ENCODE data around the gene PCDHGA1.
"Not testable (repeated sequence)": the region's sequence is repeated elsewhere in the genome, so short reads cannot be mapped to it uniquely, and the experiment has no call there.

The PCDHGA1 gene

DNA sequence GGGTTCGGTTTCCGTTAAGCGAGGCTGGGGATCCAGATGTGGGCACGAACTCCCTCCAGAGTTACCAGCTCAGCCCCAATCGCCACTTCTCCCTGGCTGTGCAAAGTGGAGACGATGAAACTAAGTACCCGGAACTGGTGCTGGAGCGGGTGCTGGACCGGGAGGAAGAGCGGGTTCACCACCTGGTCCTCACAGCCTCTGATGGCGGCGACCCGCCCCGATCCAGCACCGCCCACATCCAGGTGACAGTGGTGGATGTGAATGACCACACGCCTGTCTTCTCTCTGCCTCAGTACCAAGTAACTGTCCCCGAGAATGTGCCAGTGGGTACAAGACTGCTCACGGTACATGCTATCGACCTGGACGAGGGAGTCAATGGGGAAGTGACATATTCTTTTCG is 53.0 kb downstream of the PCDHGA1 start:
- no peak for DNase-seq (ENCODE audit: low spot score)

DNA sequence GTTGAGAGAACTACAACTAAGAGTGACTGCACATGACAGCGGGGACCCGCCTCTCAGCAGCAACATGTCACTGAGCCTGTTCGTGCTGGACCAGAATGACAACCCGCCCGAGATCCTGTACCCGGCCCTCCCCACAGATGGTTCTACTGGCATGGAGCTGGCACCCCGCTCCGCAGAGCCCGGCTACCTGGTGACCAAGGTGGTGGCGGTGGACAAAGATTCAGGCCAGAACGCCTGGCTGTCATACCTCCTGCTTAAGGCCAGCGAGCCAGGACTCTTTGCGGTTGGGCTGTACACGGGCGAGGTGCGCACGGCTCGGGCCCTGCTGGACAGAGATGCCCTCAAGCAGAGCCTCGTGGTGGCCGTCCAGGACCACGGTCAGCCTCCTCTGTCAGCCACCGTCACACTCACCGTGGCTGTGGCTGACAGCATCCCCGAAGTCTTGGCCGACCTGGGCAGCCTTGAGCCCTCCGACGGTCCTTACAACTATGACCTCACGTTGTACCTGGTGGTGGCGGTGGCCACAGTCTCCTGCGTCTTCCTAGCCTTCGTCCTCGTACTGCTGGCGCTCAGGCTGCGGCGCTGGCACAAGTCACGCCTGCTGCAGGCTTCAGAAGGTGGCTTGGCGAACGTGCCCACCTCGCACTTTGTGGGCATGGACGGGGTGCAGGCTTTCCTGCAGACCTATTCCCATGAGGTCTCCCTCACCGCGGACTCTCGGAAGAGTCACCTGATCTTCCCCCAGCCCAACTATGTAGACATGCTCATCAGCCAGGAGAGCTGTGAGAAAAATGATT is 54.4 kb downstream of the PCDHGA1 start:
- DNase-seq (ENCODE audit: low spot score): no peak

DNA sequence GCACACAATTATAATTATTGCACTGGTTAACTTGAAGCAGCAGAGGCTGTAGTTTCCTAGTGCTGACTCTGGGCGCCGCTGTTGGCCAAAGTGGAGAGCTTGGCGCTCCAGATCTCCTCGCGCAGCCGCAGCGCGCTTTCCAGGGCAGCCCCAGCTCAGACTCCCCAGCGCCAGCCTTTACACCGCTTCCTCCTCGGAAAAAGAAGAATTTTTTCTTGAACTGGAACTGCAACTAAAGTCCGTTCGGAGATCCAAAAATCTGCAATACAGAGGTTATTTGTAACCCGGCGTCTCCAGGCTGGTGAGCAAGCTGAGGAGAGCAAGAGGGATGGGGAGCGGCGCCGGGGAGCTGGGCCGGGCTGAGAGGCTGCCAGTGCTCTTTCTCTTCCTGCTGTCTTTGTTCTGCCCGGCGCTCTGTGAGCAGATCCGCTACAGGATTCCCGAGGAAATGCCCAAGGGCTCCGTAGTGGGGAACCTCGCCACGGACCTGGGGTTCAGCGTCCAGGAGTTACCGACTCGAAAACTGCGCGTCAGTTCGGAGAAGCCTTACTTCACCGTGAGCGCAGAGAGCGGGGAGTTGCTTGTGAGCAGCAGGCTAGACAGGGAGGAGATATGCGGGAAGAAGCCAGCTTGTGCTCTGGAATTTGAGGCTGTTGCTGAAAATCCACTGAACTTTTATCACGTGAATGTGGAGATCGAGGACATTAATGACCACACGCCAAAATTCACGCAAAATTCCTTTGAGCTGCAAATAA is 57.4 kb downstream of the PCDHGA1 start, which contains the start of gene PCDHGB4:
PCDHGB4 (plus strand) TSS at position 142 of the 755 bp plus-strand sequence; CDS start at position 329, 187 bp downstream.
- not testable (repeated sequence) for DNase-seq (ENCODE audit: low spot score)

GRCh38 chr5:141388661-141389060 is 58.3 kb downstream of the PCDHGA1 start:
- no peak for DNase-seq (ENCODE audit: low spot score)

DNA sequence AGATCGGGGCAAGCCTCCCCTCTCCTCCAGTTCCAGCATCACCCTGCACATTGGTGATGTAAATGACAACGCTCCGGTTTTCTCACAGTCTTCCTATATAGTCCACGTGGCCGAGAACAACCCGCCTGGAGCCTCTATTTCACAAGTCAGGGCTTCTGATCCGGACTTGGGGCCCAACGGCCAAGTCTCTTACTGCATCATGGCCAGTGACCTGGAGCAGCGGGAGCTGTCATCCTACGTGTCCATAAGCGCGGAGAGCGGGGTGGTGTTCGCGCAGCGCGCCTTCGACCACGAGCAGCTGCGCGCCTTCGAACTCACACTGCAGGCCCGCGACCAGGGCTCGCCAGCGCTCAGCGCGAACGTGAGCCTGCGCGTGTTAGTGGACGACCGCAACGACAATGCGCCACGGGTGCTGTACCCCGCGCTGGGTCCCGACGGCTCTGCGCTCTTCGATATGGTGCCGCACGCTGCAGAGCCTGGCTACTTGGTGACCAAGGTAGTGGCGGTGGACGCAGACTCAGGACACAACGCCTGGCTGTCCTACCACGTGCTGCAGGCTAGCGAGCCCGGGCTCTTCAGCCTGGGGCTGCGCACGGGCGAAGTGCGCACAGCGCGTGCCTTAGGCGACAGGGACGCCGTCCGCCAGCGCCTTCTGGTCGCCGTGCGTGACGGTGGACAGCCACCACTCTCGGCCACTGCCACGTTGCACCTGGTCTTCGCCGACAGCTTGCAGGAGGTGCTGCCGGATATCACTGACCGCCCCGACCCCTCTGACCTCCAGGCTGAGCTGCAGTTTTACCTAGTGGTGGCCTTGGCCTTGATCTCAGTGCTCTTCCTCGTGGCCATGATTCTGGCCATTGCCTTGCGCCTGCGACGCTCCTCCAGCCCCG is 59.1 kb downstream of the PCDHGA1 start:
- no peak for DNase-seq (ENCODE audit: low spot score)

GRCh38 chr5:141392429-141393198 is 62.3 kb downstream of the PCDHGA1 start, which contains the start of gene PCDHGA8:
Gene PCDHGA8, plus strand, starts transcription at chr5:141392633. Its CDS starts 181 bp downstream, at chr5:141392814.
- no peak for DNase-seq (ENCODE audit: low spot score)

GRCh38 chr5:141393267-141393666 is 63.0 kb downstream of the PCDHGA1 start:
- no peak for DNase-seq (ENCODE audit: low spot score)

DNA sequence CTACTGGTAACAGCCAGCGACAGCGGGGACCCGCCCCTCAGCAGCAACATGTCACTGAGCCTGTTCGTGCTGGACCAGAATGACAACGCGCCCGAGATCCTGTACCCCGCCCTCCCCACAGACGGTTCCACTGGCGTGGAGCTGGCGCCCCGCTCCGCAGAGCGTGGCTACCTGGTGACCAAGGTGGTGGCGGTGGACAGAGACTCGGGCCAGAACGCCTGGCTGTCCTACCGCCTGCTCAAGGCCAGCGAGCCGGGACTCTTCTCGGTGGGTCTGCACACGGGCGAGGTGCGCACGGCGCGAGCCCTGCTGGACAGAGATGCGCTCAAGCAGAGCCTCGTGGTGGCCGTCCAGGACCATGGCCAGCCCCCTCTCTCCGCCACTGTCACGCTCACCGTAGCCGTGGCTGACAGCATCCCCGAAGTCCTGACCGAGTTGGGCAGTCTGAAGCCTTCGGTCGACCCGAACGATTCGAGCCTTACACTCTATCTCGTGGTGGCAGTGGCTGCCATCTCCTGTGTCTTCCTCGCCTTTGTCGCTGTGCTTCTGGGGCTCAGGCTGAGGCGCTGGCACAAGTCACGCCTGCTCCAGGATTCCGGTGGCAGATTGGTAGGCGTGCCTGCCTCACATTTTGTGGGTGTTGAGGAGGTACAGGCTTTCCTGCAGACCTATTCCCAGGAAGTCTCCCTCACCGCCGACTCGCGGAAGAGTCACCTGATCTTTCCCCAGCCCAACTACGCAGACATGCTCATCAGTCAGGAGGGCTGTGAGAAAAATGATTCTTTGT is 64.3 kb downstream of the PCDHGA1 start:
- not testable (repeated sequence) for DNase-seq (ENCODE audit: low spot score)

DNA sequence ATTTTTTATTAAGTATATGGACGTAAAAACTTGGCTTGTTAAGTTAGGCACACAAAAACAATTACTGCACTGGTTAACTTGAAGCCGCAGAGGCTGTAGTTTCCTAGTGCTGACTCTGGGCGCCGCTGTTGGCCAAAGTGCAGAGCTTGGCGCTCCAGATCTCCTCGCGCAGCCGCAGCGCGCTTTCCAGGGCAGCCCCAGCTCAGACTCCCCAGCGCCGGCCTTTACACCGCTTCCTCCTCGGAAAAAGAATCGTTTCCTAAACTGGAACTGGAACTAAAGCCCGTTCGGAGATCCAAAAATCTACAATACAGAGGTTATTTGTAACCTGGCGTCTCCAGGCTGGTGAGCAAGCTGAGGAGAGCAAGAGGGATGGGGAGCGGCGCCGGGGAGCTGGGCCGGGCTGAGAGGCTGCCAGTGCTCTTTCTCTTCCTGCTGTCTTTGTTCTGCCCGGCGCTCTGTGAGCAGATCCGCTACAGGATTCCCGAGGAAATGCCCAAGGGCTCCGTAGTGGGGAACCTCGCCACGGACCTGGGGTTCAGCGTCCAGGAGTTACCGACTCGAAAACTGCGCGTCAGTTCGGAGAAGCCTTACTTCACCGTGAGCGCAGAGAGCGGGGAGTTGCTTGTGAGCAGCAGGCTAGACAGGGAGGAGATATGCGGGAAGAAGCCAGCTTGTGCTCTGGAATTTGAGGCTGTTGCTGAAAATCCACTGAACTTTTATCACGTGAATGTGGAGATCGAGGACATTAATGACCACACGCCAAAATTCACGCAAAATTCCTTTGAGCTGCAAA is 67.6 kb downstream of the PCDHGA1 start, which contains the start of gene PCDHGB5:
PCDHGB5 (plus strand) TSS at position 192 of the 796 bp plus-strand sequence; CDS start at position 373, 181 bp downstream.
- DNase-seq (ENCODE audit: low spot score): not testable (repeated sequence)

DNA sequence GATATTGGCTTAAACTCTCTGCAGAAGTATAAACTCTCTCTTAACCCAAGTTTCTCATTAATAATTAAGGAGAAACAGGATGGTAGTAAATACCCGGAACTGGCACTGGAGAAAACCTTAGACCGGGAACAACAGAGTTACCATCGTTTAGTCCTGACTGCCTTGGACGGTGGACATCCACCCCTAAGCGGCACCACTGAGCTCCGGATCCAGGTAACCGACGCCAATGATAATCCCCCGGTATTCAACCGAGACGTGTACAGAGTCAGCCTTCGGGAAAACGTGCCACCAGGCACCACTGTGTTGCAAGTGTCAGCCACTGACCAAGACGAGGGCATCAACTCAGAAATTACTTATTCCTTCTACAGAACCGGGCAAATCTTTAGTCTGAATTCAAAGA is 68.3 kb downstream of the PCDHGA1 start:
- no peak for DNase-seq (ENCODE audit: low spot score)

DNA sequence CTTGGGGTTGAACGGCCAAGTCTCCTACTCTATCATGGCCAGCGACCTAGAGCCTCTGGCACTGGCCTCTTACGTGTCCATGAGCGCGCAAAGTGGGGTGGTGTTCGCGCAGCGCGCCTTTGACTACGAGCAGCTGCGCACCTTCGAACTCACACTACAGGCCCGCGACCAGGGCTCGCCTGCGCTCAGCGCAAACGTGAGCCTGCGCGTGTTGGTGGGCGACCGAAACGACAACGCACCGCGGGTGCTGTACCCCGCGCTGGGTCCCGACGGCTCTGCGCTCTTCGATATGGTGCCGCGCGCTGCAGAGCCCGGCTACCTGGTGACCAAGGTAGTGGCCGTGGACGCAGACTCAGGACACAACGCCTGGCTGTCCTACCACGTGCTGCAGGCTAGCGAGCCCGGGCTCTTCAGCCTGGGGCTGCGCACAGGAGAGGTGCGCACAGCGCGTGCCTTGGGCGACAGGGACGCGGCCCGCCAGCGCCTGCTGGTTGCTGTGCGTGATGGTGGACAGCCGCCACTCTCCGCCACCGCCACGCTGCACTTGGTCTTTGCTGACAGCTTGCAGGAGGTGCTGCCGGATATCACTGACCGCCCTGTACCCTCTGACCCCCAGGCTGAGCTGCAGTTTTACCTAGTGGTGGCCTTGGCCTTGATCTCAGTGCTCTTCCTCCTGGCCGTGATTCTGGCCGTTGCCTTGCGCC is 69.4 kb downstream of the PCDHGA1 start:
- DNase-seq (ENCODE audit: low spot score): no peak

- DNase-seq (ENCODE audit: low spot score): no peak
These were observed 72.4 kb downstream of the PCDHGA1 start, which contains the start of gene PCDHGA9 for GRCh38 chr5:141402553-141403243. Gene PCDHGA9, plus strand, starts transcription at chr5:141402778. Its CDS starts 175 bp downstream, at chr5:141402953.

DNA sequence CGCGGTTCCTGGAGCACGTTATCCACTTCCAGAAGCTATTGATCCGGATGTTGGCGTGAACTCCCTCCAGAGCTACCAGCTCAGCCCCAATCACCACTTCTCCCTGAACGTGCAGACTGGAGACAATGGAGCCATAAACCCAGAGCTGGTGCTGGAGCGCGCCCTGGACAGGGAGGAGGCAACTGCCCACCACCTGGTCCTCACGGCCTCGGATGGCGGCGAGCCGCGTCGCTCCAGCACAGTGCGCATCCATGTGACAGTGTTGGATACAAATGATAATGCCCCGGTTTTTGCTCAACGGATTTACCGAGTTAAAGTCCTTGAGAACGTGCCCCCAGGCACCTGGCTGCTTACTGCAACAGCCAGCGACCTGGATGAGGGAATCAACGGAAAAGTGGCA is 73.1 kb downstream of the PCDHGA1 start:
- DNase-seq (ENCODE audit: low spot score): no peak

DNA sequence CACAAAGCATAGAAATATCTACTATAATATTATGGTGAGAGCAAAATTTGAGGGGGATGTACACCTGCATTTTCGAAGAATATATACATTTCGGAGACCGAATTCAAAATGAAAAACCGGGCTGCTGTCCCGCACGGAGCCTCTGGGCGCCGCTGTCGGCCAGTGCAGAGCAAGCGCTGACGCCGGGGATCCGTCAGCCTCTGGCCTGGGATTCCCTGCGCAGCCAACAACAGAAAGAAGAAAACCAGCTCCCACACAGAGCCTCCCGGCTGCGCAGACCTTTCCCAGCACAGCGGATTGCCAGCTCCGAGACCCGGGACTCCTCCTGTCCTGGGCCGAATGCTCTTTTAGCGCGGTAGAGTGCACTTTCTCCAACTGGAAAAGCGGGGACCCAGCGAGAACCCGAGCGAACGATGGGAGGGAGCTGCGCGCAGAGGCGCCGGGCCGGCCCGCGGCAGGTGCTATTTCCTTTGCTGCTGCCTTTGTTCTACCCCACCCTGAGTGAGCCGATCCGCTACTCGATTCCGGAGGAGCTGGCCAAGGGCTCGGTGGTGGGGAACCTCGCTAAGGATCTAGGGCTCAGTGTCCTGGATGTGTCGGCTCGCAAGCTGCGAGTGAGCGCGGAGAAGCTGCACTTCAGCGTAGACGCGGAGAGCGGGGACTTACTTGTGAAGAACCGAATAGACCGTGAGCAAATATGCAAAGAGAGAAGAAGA is 77.6 kb downstream of the PCDHGA1 start, which contains the start of gene PCDHGB6:
PCDHGB6 (plus strand) TSS at position 232 of the 716 bp plus-strand sequence; CDS start at position 414, 182 bp downstream.
- DNase-seq (ENCODE audit: low spot score): not testable (repeated sequence)

GRCh38 chr5:141409598-141410306 is 79.4 kb downstream of the PCDHGA1 start:
- no peak for DNase-seq (ENCODE audit: low spot score)

- DNase-seq (ENCODE audit: low spot score): no peak
These were observed 81.3 kb downstream of the PCDHGA1 start for GRCh38 chr5:141411575-141411974.

Data from left forelimb (tissue), 1 donor.